ENCODE measurements around the gene SCAI. TPM values are rescaled to one million over a fixed set of nuclear protein-coding genes. Genes with fewer than 3 reads are reported as not detected.

Gene SCAI
- total RNA-seq, 1 donor from 2014 or later = 23.5 TPM

DNA sequence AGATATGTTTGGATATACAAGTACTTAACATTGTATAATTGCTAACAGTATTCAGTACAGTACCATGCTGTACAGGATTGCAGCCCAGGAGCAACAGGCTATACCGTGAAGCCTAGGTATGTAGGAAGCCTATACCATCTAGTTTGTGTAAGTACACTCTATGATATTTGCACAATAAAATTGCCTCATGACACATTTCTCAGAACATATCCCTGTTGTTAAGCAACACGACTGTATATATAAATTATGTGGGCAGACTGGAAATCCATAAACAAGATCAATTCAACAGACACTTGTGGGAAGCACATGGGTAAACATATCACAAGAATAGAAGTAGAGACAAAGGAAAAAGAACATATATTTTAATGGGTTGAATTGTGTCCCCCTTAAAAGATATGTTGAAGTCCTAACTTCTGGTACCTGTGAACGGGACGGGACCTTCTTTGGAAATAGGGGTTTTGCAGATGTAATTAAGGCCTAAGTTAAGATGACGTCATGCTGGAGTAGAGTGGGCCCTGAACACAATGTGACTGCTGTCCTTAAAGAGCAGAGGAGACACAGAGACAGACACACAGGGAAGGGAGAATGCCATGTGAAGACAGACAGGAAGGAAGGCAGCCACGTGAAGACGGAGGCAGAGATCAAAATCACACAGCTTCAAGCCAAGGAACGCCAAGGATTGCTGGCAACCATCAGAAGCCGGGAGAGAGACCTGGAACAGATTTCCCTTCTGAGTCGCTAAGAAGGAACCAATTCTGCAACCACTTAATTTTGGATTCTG is 76.3 kb downstream of the SCAI start:
- no peaks in the 10 kb centered on the region for H3K36me3 Mint-ChIP-seq (ENCODE audit: insufficient read depth)
- H3K4me3 Mint-ChIP-seq (ENCODE audit: low read depth) = no peak overlapping the region
- no peaks in the 10 kb centered on the region for H3K27me3 Mint-ChIP-seq
- DNase-seq (ENCODE audit: low spot score, unreplicated experiment) = no peak
- H3K4me1 Mint-ChIP-seq (ENCODE audit: low read depth) = peaks cover 3% of the 10 kb centered on the region
- no peaks in the 10 kb centered on the region for H3K9me3 Mint-ChIP-seq (ENCODE audit: low read depth)
- peak overlapping the region; percentile 43 for H3K27ac Mint-ChIP-seq
- TF ChIP-seq, protein P1, sequence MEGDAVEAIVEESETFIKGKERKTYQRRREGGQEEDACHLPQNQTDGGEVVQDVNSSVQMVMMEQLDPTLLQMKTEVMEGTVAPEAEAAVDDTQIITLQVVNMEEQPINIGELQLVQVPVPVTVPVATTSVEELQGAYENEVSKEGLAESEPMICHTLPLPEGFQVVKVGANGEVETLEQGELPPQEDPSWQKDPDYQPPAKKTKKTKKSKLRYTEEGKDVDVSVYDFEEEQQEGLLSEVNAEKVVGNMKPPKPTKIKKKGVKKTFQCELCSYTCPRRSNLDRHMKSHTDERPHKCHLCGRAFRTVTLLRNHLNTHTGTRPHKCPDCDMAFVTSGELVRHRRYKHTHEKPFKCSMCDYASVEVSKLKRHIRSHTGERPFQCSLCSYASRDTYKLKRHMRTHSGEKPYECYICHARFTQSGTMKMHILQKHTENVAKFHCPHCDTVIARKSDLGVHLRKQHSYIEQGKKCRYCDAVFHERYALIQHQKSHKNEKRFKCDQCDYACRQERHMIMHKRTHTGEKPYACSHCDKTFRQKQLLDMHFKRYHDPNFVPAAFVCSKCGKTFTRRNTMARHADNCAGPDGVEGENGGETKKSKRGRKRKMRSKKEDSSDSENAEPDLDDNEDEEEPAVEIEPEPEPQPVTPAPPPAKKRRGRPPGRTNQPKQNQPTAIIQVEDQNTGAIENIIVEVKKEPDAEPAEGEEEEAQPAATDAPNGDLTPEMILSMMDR (IDR thresholded peaks at IDR 0.05; ENCODE audit: unreplicated experiment) = no peak

DNA sequence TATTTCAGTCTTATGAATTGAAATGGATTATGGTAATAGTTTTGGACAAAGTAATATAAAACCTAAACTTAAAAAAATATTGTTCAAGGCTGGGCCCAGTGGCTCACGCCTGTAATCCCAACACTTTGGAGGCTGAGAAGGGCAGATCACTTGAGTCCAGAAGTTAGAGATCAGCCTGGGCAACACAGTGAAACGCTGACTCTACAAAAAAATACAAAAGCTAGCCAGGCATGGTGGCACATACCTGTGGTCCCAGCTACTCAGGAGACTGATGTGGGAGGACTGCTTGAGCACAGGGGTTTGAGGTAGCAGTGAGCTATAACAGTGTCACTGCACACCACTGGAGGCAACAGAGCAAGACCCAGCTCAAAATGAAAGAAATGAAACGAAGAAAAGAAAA is 81.9 kb downstream of the SCAI start:
- Mint-ChIP-seq H3K9me3 (ENCODE audit: low read depth) (no peaks in the 10 kb centered on the region), H3K36me3 (ENCODE audit: insufficient read depth) (peaks cover 4% of the 10 kb centered on the region)
- DNase-seq (ENCODE audit: low spot score, unreplicated experiment) = no peak

DNA sequence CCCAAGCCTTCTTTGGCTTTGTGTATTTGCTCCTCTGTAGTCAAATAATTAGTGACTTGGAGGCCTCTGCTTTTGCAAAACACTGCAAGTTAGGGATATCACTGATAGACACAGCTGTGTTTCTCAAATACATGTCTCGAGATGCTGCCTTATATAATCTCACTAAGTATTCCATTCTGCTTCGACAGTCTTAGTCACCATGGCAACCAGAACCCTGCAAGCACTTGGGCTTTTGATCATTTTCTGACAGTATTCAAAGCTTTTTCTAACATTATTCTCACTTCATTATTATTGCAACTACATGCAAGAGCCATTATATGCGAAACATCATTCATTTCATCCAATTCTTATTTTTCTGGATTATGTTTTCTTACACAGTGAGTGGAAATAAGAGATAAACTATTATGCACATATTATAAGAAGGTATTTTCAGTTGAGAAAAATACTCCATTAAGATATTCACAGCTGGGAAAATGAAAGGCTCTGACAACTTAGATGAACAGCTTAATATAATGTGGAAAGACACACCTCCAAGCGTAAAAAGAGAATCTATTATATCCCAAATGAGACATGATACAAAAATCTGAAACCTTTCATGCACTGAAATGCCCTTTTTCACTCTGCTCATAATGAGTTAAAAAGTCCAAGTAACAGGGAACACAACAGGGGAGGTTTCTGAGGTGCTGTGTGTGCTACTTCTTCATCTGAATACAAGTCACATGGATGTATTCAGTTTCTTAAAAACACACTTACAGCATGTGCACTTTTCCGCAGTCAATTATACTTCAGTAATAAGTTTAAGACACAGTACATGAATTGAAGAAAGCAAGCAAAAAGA is 93.9 kb downstream of the SCAI start:
- Mint-ChIP-seq H3K27me3 (no peaks in the 10 kb centered on the region), H3K27ac (no peak overlapping the region), H3K36me3 (ENCODE audit: insufficient read depth) (peaks cover 4% of the 10 kb centered on the region), H3K9me3 (ENCODE audit: low read depth) (no peaks in the 10 kb centered on the region), H3K4me1 (ENCODE audit: low read depth) (no peaks in the 10 kb centered on the region), H3K4me3 (ENCODE audit: low read depth) (no peak overlapping the region)
- TF ChIP-seq, protein P1 (IDR thresholded peaks at IDR 0.05; ENCODE audit: unreplicated experiment) = no peak
- no peak for DNase-seq (ENCODE audit: low spot score, unreplicated experiment)

More for the DNA sequence above, 81.9 kb downstream of the SCAI start:
- Mint-ChIP-seq H3K27ac (no peak overlapping the region), H3K4me1 (ENCODE audit: low read depth) (no peaks in the 10 kb centered on the region), H3K4me3 (ENCODE audit: low read depth) (no peak overlapping the region), H3K27me3 (no peaks in the 10 kb centered on the region)
- TF ChIP-seq, protein P1 (IDR thresholded peaks at IDR 0.05; ENCODE audit: unreplicated experiment) = no peak

DNA sequence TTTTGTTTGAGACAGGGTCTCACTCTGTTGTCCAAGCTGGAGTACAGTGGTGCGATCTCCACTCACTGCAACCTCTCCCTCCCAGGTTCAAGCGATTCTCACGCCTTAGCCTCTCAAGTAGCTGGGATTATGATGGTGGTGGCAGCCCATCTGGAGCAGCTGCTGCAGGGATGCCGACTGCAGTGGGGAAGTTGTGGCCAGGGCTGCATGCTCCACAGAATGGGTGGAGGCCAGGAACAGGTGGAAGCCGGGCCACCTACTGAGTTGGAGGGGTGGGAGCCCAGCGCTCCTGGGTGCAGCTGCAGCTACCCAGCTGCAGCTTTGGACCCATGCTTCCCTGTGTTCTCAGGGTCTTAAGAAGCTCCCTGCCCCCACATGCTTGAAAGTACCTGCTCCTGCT is 99.7 kb downstream of the SCAI start:
- H3K4me1 Mint-ChIP-seq (ENCODE audit: low read depth) = no peaks in the 10 kb centered on the region
- peaks cover 5% of the 10 kb centered on the region for H3K36me3 Mint-ChIP-seq (ENCODE audit: insufficient read depth)
- DNase-seq (ENCODE audit: low spot score, unreplicated experiment) = no peak
- H3K27me3 Mint-ChIP-seq = no peaks in the 10 kb centered on the region
- TF ChIP-seq, protein P1 (IDR thresholded peaks at IDR 0.05; ENCODE audit: unreplicated experiment) = no peak
- no peak overlapping the region for H3K27ac Mint-ChIP-seq
- no peaks in the 10 kb centered on the region for H3K9me3 Mint-ChIP-seq (ENCODE audit: low read depth)
- H3K4me3 Mint-ChIP-seq (ENCODE audit: low read depth) = no peak overlapping the region

DNA sequence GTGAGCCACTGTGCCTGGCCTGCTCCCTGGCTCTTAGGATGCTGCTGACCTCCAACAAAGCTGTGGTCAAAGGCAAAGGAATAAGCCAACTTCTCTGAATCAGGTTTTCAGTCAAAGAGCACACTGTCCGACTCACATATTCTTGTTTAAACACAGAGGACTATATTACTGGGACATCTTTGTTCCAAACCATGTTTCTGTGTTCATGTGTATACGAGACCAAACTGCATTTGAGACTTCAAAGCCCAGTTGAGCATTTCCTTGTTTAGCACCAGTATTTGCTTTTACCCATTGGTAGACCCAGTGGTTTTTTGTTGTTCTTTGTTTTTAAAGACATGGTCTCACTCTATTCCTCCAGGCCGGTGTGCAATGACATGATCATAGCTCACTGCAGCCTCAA is 100.2 kb downstream of the SCAI start:
- H3K36me3 Mint-ChIP-seq (ENCODE audit: insufficient read depth) = peaks cover 5% of the 10 kb centered on the region
- TF ChIP-seq, protein P1 (IDR thresholded peaks at IDR 0.05; ENCODE audit: unreplicated experiment) = no peak
- H3K27ac Mint-ChIP-seq = no peak overlapping the region
- no peak overlapping the region for H3K4me3 Mint-ChIP-seq (ENCODE audit: low read depth)
- H3K27me3 Mint-ChIP-seq = no peaks in the 10 kb centered on the region
- no peak for DNase-seq (ENCODE audit: low spot score, unreplicated experiment)
- H3K9me3 Mint-ChIP-seq (ENCODE audit: low read depth) = no peaks in the 10 kb centered on the region
- no peaks in the 10 kb centered on the region for H3K4me1 Mint-ChIP-seq (ENCODE audit: low read depth)

Data from progenitor cell of endocrine pancreas (in vitro differentiated cells).